ENCODE data around the gene CCDC85C. TPM values are rescaled to one million over a fixed set of nuclear protein-coding genes. Genes with fewer than 3 reads are reported as not detected.

The CCDC85C gene
- total and polyA plus RNA-seq, 2 of the 4 experiments (the other 2 are of a cell fraction) = 16.0 to 19.0 TPM

DNA sequence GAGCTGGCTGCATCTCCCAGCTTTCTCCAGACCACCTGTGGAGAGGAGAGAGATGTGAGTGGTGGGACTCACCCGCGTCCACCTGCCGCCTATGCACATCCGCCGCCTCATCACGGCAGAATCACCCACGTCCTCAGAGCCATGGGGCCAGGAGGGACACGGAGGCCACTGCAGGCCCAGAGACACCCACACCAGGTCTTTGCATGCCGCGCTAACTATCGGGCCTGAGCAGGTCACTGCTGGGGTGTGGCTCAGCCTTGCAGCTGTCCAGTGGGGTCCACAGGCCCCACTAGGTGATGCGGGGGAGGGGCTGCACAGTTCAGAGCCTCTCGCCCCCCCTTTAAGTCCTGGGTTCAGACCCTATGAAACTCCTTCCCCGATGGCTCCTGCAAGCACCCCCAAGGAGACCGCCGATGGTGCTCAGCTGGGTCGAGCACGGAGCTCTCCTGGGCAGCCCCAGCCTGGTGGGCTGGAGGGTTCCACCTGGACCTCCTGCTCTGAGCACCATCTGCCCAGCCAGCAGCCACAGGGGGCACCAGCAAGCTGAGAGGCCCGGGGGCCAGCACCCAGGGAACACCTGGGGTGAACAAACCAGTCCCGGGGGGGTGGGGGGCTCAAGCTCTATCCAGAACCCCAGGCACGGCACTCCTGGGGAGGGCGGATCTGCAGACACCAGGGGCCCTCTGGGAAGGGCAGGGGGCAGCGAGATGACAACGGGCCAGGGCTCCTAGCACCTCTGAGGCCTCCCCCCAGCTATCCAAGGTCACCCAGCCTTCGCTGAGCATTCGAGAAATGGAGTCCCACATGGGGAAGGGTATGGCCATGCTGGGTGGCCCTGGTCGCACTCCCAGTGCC is 88.5 kb downstream of the CCDC85C start:
- Histone ChIP-seq H3K9me3 (ENCODE audit: control insufficient read depth, insufficient read depth, low read length) (no peaks in the 10 kb centered on the region), H2AK9ac (replicated peaks; ENCODE audit: low read depth, low read length, poor library complexity) (no peak overlapping the region), H2AK5ac (ENCODE audit: low read depth, low read length) (no peak overlapping the region), H3K56ac (ENCODE audit: extremely low read depth, insufficient read depth, low read length) (no peak overlapping the region), H3K36me3 (ENCODE audit: control insufficient read depth, insufficient read depth, low read length) (peaks cover 21% of the 10 kb centered on the region), H3K9me1 (ENCODE audit: insufficient read depth, low read length) (no peaks in the 10 kb centered on the region), H3K23ac (ENCODE audit: low read depth, low read length) (no peak overlapping the region), H3K4me2 (ENCODE audit: low read depth, low read length) (no peak overlapping the region), H4K91ac (ENCODE audit: insufficient read depth, low read depth, low read length) (no peak overlapping the region), H2BK120ac (ENCODE audit: low read depth, low read length) (no peak overlapping the region), H3K27me3 (ENCODE audit: control insufficient read depth, insufficient read depth, low read length) (no peaks in the 10 kb centered on the region), H3K14ac (replicated peaks; ENCODE audit: low read depth, low read length) (no peak overlapping the region), H2BK15ac (ENCODE audit: low read depth, low read length) (no peak overlapping the region), H3K9ac (ENCODE audit: low read depth, low read length) (no peak overlapping the region), H3K4me1 (ENCODE audit: control insufficient read depth, insufficient read depth, low read length) (peaks cover 15% of the 10 kb centered on the region), H3K79me1 (ENCODE audit: low read depth in 1 of 2, low read length in 2 of 2) (peaks cover 13 to 62% of the 10 kb centered on the region in 2 experiments), H2AFZ (replicated peaks; ENCODE audit: low read length, poor library complexity) (no peak overlapping the region), H3K27ac (ENCODE audit: insufficient read depth, low read length) (no peak overlapping the region), H4K20me1 (ENCODE audit: insufficient read depth, low read length) (peaks cover 44% of the 10 kb centered on the region), H4K8ac (ENCODE audit: low read depth in 2 of 2, low read length in 2 of 2) (no peak overlapping the region), H3K4me3 (ENCODE audit: insufficient read depth, low read depth, low read length) (no peak overlapping the region), H3K4ac (ENCODE audit: low read depth, low read length) (no peak overlapping the region), H3K18ac (ENCODE audit: low read depth, low read length) (no peak overlapping the region), H4K5ac (ENCODE audit: low read depth, low read length) (no peak overlapping the region), H2BK5ac (ENCODE audit: low read depth, low read length, poor library complexity, severe bottlenecking) (no peak overlapping the region), H2BK20ac (ENCODE audit: low read depth, low read length) (no peak overlapping the region)
- POLR2A ChIA-PET (ENCODE audit: unreplicated experiment) = no interaction called here
- dilution Hi-C loops (cut with HindIII; ENCODE audit: low sequenced_read_pairs, unreplicated experiment) (no loop called here), in situ Hi-C loops (cut with MboI; ENCODE audit: low sequenced_read_pairs) (no loop called here), intact Hi-C loops (cut with micrococcal nuclease) (no loop called here)
- ATAC-seq (ENCODE audit: low read depth) (no peak), DNase-seq (no peak)
- no TSS peak for BruUV-seq (replicated peaks)
- WGBS, 2 experiments (ENCODE audit: extremely low coverage in 2 of 2, insufficient read length in 1 of 2) = 95% methylated on average over 10 of the region's 27 CpGs; no CpG with 5 or more reads in 1 of the 2 experiments
- no peak for TF ChIP-seq USF2 (IDR thresholded peaks at IDR 0.05; ENCODE audit: low read depth, low read length)
- no peak for TF ChIP-seq RFX5 (IDR thresholded peaks at IDR 0.05; ENCODE audit: low read depth, low read length)
- CTCF ChIA-PET = interaction anchor here (1.7 kb wide), 1 partner anchor 94 kb away, joined by 4 read pairs; no protein-coding TSS in a partner anchor
